Spleen (tissue), 11 donors: ENCODE measurements around the gene H2BW2. TPM values are rescaled to one million over a fixed set of nuclear protein-coding genes. Genes with fewer than 3 reads are reported as not detected.
"Not testable (repeated sequence)": the region's sequence is repeated elsewhere in the genome, so short reads cannot be mapped to it uniquely, and the experiment has no call there.

Experiments
- DNase-seq: peaks from one replicate; pipeline ENCODE4 v3.0.0-alpha.2; 2020
- H3K27ac ChIP-seq, 8 donors: fragments of 200-600 bp; sonication (generic) in 7 of 8; 1 replicate in 4 of 8; 2 replicates in 4 of 8; pipeline versions ENCODE4 v1.5.0 to v1.8.0; 2016 to 2021; ENCODE audit warnings: inconsistent platforms in 4 of 8, mild to moderate bottlenecking in 4 of 8, moderate library complexity in 1 of 8
- H3K27me3 ChIP-seq, 7 donors: fragments of 200-600 bp; sonication (generic) in 6 of 7; replicated peaks in 1 of 7; 1 replicate in 4 of 7; 2 replicates in 3 of 7; pipeline versions ENCODE4 v1.5.0 to v1.8.0; 2016 to 2021; ENCODE audit warnings: inconsistent platforms in 3 of 7, mild to moderate bottlenecking in 1 of 7
- H3K36me3 ChIP-seq, 6 donors: fragments of 200-600 bp; sonication (generic) in 5 of 6; 1 replicate in 4 of 6; 2 replicates in 2 of 6; pipeline versions ENCODE4 v1.5.0 to v1.8.0; 2016 to 2021; ENCODE audit warnings: inconsistent platforms in 2 of 6
- H3K4me1 ChIP-seq, 6 donors: fragments of 200-600 bp; sonication (generic) in 5 of 6; 1 replicate in 3 of 6; 2 replicates in 3 of 6; pipeline versions ENCODE4 v1.5.0 to v1.8.0; 2016 to 2021; ENCODE audit warnings: inconsistent platforms in 3 of 6
- H3K4me3 ChIP-seq, 8 donors: fragments of 200-600 bp; sonication (generic) in 7 of 8; 1 replicate in 4 of 8; 2 replicates in 4 of 8; pipeline versions ENCODE4 v1.5.0 to v1.8.0; 2016 to 2021; ENCODE audit warnings: inconsistent platforms in 4 of 8, mild to moderate bottlenecking in 4 of 8, moderate library complexity in 2 of 8
- H3K9me3 ChIP-seq, 8 donors: fragments of 200-600 bp; sonication (generic) in 7 of 8; 1 replicate in 4 of 8; 2 replicates in 4 of 8; pipeline versions ENCODE4 v1.5.0 to v1.8.0; 2016 to 2021; ENCODE audit warnings: inconsistent platforms in 4 of 8
- CTCF ChIP-seq, 11 experiments: fragments of 200-600 bp in 7 of 11; fragments of 450-650 bp in 4 of 11; sonication (generic) in 4 of 11; IDR thresholded peaks in 8 of 11; conservative IDR thresholded peaks in 3 of 11; 1 replicate in 7 of 11; 2 replicates in 4 of 11; pipeline versions ENCODE4 v1.4.0 to v1.8.0; 2016 to 2021; ENCODE audit warnings: antibody characterized with exemption in 11 of 11, inconsistent platforms in 4 of 11, mild to moderate bottlenecking in 1 of 11
- POLR2A ChIP-seq, 3 donors: fragments of 450-650 bp; IDR thresholded peaks; one replicate each; pipeline ENCODE4 v1.5.1; 2017; ENCODE audit warnings: antibody characterized with exemption in 3 of 3, mild to moderate bottlenecking in 1 of 3
- POLR2AphosphoS5 ChIP-seq, 3 donors: sonication (generic); formaldehyde crosslinking; IDR thresholded peaks; one replicate each; pipeline ENCODE4 v1.5.1; 2017; ENCODE audit warnings: antibody characterized with exemption in 3 of 3
- WGBS, 5 donors: extraction: QIAGEN DNeasy Blood & Tissue Kit in 3 of 5; methylation state at CpG; one replicate each; pipeline versions ENCODE4 v1.1.5 to v1.1.7; 2013 to 2018; 5-methylcytosine and 5-hydroxymethylcytosine counted together
- intact Hi-C: fragments of 100-400 bp; cut with DNase I; formaldehyde crosslinking; loops from one replicate; pipeline ENCODE4 v1.15.0; 2023; ENCODE audit warnings: low total_unique reads
- polyA plus RNA-seq, 3 donors: library from polyadenylated mRNA; stranded (reverse); fragments of 200-250 nt; gene quantifications; one replicate each; pipeline ENCODE4 v1.2.1, GENCODE V29; 2013
- total RNA-seq, 7 donors: library from RNA; depleted of rRNA in 3 of 7; stranded (reverse); fragments of >200 nt in 3 of 7; fragmentation: NEBNext Ultra II Directional in 4 of 7; extraction: Animal tissue kit (Norgen Biotek cat#: 25700) in 4 of 7; gene quantifications; one replicate each; pipeline versions ENCODE4 v1.1.0 to v1.2.1, GENCODE V29; 2016 to 2021
- donor health status: healthy with polysubstance abuse.
- donor health status: DM: no; HTN: no; CAD: no; lungs with moderate emphysema.
- donor health status: DM: no; HTN: no; CAD: no.
- donor health status: Bipolar disorder and iron deficiency.
- donor health status: healthy.
- donor health status: DM: no; HTN: no; CAD: no.
- donor health status: DM: yes; HTN: yes; CAD: no.

The H2BW2 gene
- total and polyA plus RNA-seq, 10 donors, result not detected

GRCh38 chrX:104013606-104014005, 26.1 kb upstream of the H2BW2 start, which contains the start of gene H2BW1:
Gene H2BW1, minus strand, starts transcription at chrX:104013708. Its CDS starts 132 bp downstream, at chrX:104013576.
- H3K4me3 ChIP-seq, result no peak within 1 kb of the TSS
- no peak for TF ChIP-seq POLR2AphosphoS5 (IDR thresholded peaks at IDR 0.05)

GRCh38 chrX:104015576-104015975, 24.2 kb upstream of the H2BW2 start:
- H3K27me3 ChIP-seq, result peaks cover 0 to 24% (median 6%) of the 10 kb centered on the region in 7 donors
- H3K27ac ChIP-seq, intact Hi-C loops, H3K4me3 ChIP-seq, H3K4me1 ChIP-seq, H3K36me3 ChIP-seq, DNase-seq, H3K9me3 ChIP-seq: not testable (repeated sequence)
- 50 to 74% (median 64%) methylated on average over 8 of the region's 8 CpGs for WGBS, 5 donors

More at GRCh38 chrX:104013606-104014005, 26.1 kb upstream of the H2BW2 start, which contains the start of gene H2BW1:
- no peak within 1 kb of the TSS for H3K27ac ChIP-seq
- no peaks in the 10 kb centered on the region for H3K36me3 ChIP-seq
- H3K27me3 ChIP-seq, result peaks cover 0 to 12% (median 0%) of the 10 kb centered on the region in 7 donors
- intact Hi-C loops, result no loop called here
- no peaks in the 10 kb centered on the region for H3K9me3 ChIP-seq
- no peak for DNase-seq
- no peaks in the 10 kb centered on the region for H3K4me1 ChIP-seq
- 86 to 100% (median 91%) methylated on average over 3 to 20 of the region's 20 CpGs for WGBS, 5 donors

- TF ChIP-seq POLR2A (IDR thresholded peaks at IDR 0.05) (no peak), POLR2AphosphoS5 (IDR thresholded peaks at IDR 0.05) (no peak), CTCF (IDR thresholded peaks at IDR 0.05 in 8 of 11, conservative IDR thresholded peaks at IDR 0.05 in 3 of 11) (no peak)
- Histone ChIP-seq H3K9me3 (peaks cover 0 to 5% (median 0%) of the 10 kb centered on the region in 8 donors), H3K36me3 (no peaks in the 10 kb centered on the region), H3K4me1 (no peaks in the 10 kb centered on the region), H3K27me3 (peaks cover 0 to 35% (median 8%) of the 10 kb centered on the region in 7 donors), H3K4me3 (no peak overlapping the region), H3K27ac (no peak overlapping the region)
- WGBS, 5 donors, result 71 to 83% (median 80%) methylated on average over 11 of the region's 11 CpGs
- intact Hi-C loops, result no loop called here
- DNase-seq, result no peak
These were observed 21.6 kb upstream of the H2BW2 start for GRCh38 chrX:104018126-104018525.

GRCh38 chrX:104041003-104041402, 1.2 kb downstream of the H2BW2 start:
- intact Hi-C loops, result no loop called here
- H3K27ac ChIP-seq, result no peak overlapping the region
- no peaks in the 10 kb centered on the region for H3K9me3 ChIP-seq
- WGBS, 5 donors, result 78 to 98% (median 90%) methylated on average over 4 of the region's 4 CpGs
- H3K27me3 ChIP-seq, result peaks cover 0 to 40% (median 0%) of the 10 kb centered on the region in 7 donors
- no peaks in the 10 kb centered on the region for H3K4me1 ChIP-seq
- TF ChIP-seq POLR2A (IDR thresholded peaks at IDR 0.05), result no peak
- no peak for TF ChIP-seq CTCF (IDR thresholded peaks at IDR 0.05 in 8 of 11, conservative IDR thresholded peaks at IDR 0.05 in 3 of 11)
- TF ChIP-seq POLR2AphosphoS5 (IDR thresholded peaks at IDR 0.05), result no peak
- no peaks in the 10 kb centered on the region for H3K36me3 ChIP-seq
- no peak for DNase-seq
- H3K4me3 ChIP-seq, result no peak overlapping the region

- no peaks in the 10 kb centered on the region for H3K36me3 ChIP-seq
- TF ChIP-seq CTCF (IDR thresholded peaks at IDR 0.05 in 8 of 11, conservative IDR thresholded peaks at IDR 0.05 in 3 of 11), result no peak
- TF ChIP-seq POLR2A (IDR thresholded peaks at IDR 0.05), result no peak
- no peak for TF ChIP-seq POLR2AphosphoS5 (IDR thresholded peaks at IDR 0.05)
- H3K4me1 ChIP-seq, result no peaks in the 10 kb centered on the region
- DNase-seq, result no peak
- intact Hi-C loops, result no loop called here
- H3K27me3 ChIP-seq, result peaks cover 0 to 33% (median 0%) of the 10 kb centered on the region in 7 donors
- 73 to 91% (median 77%) methylated on average over 5 of the region's 5 CpGs for WGBS, 5 donors
- no peaks in the 10 kb centered on the region for H3K9me3 ChIP-seq
- no peak overlapping the region for H3K27ac ChIP-seq
- H3K4me3 ChIP-seq, result no peak overlapping the region
These were observed 5.9 kb downstream of the H2BW2 start for GRCh38 chrX:104045642-104046041.
